ENCODE results near the gene BLM.

GRCh38 chr15:90701880-90702630 is 15.1 kb upstream of the BLM start:
- TF ChIP-seq EZH2phosphoT487 (IDR thresholded peaks at IDR 0.05; ENCODE audit: insufficient read depth, low read depth) (no peak), EZH2 (IDR thresholded peaks at IDR 0.05; ENCODE audit: insufficient read depth, poor library complexity, severe bottlenecking) (no peak)

All from GM23248 (cell line).